ENCODE data around the gene MOGAT1. TPM values are rescaled to one million over a fixed set of nuclear protein-coding genes. Genes with fewer than 3 reads are reported as not detected.

MOGAT1 gene
- total RNA-seq, 1 experiment from 2014 or later = not detected

- peak; percentile 32 for DNase-seq (ENCODE audit: low spot score)
- Histone ChIP-seq H3K36me3 (ENCODE audit: insufficient read depth, low read length, poor library complexity, severe bottlenecking) (no peaks in the 10 kb centered on the region), H3K4me1 (ENCODE audit: insufficient read depth, low read length, poor library complexity, severe bottlenecking) (no peaks in the 10 kb centered on the region), H3K27me3 (replicated peaks; ENCODE audit: insufficient read depth, low read depth, low read length, poor library complexity) (no peaks in the 10 kb centered on the region), H3K9me3 (ENCODE audit: low read depth, low read length, poor library complexity, severe bottlenecking) (no peaks in the 10 kb centered on the region), H3K4me3 (ENCODE audit: low read depth, low read length, poor library complexity, severe bottlenecking) (no peak overlapping the region), H3K27ac (ENCODE audit: low read depth, low read length, poor library complexity, severe bottlenecking) (no peak overlapping the region)
- no TSS peak for BruUV-seq (replicated peaks)
- intact Hi-C loops (cut with micrococcal nuclease; ENCODE audit: unreplicated experiment) = no loop called here
- TF ChIP-seq CTCF (conservative IDR thresholded peaks at IDR 0.05; ENCODE audit: low read depth, low read length) (no peak), EZH2 (IDR thresholded peaks at IDR 0.05; ENCODE audit: borderline replicate concordance, low read depth, low read length, poor library complexity, severe bottlenecking) (no peak)
- POLR2A ChIA-PET (ENCODE audit: low non-redundant PET) = no interaction called here
- CTCF ChIA-PET = no interaction called here
Observed at GRCh38 chr2:222722327-222722946, 51.0 kb downstream of the MOGAT1 start.

- intact Hi-C loops (cut with micrococcal nuclease; ENCODE audit: unreplicated experiment) = no loop called here
- CTCF ChIA-PET = no interaction called here
- H3K4me3 ChIP-seq (ENCODE audit: low read depth, low read length, poor library complexity, severe bottlenecking) = no peak overlapping the region
- no peaks in the 10 kb centered on the region for H3K4me1 ChIP-seq (ENCODE audit: insufficient read depth, low read length, poor library complexity, severe bottlenecking)
- no TSS peak for BruUV-seq (replicated peaks)
- TF ChIP-seq EZH2 (IDR thresholded peaks at IDR 0.05; ENCODE audit: borderline replicate concordance, low read depth, low read length, poor library complexity, severe bottlenecking) (no peak), CTCF (conservative IDR thresholded peaks at IDR 0.05; ENCODE audit: low read depth, low read length) (no peak)
- no peak overlapping the region for H3K27ac ChIP-seq (ENCODE audit: low read depth, low read length, poor library complexity, severe bottlenecking)
- H3K27me3 ChIP-seq (replicated peaks; ENCODE audit: insufficient read depth, low read depth, low read length, poor library complexity) = no peaks in the 10 kb centered on the region
- no peaks in the 10 kb centered on the region for H3K9me3 ChIP-seq (ENCODE audit: low read depth, low read length, poor library complexity, severe bottlenecking)
- no peak for DNase-seq (ENCODE audit: low spot score)
- POLR2A ChIA-PET (ENCODE audit: low non-redundant PET) = no interaction called here
- H3K36me3 ChIP-seq (ENCODE audit: insufficient read depth, low read length, poor library complexity, severe bottlenecking) = no peaks in the 10 kb centered on the region
Observed at GRCh38 chr2:222724208-222724607, 52.8 kb downstream of the MOGAT1 start.

- Histone ChIP-seq H3K36me3 (ENCODE audit: insufficient read depth, low read length, poor library complexity, severe bottlenecking) (no peaks in the 10 kb centered on the region), H3K27me3 (replicated peaks; ENCODE audit: insufficient read depth, low read depth, low read length, poor library complexity) (no peaks in the 10 kb centered on the region), H3K27ac (ENCODE audit: low read depth, low read length, poor library complexity, severe bottlenecking) (no peak overlapping the region), H3K4me3 (ENCODE audit: low read depth, low read length, poor library complexity, severe bottlenecking) (no peak overlapping the region), H3K9me3 (ENCODE audit: low read depth, low read length, poor library complexity, severe bottlenecking) (no peaks in the 10 kb centered on the region), H3K4me1 (ENCODE audit: insufficient read depth, low read length, poor library complexity, severe bottlenecking) (no peaks in the 10 kb centered on the region)
- BruUV-seq (replicated peaks) = no TSS peak
- POLR2A ChIA-PET (ENCODE audit: low non-redundant PET) = no interaction called here
- CTCF ChIA-PET = no interaction called here
- TF ChIP-seq EZH2 (IDR thresholded peaks at IDR 0.05; ENCODE audit: borderline replicate concordance, low read depth, low read length, poor library complexity, severe bottlenecking) = no peak
- TF ChIP-seq CTCF (conservative IDR thresholded peaks at IDR 0.05; ENCODE audit: low read depth, low read length) = no peak
- no peak for DNase-seq (ENCODE audit: low spot score)
- intact Hi-C loops (cut with micrococcal nuclease; ENCODE audit: unreplicated experiment) = no loop called here
Observed at GRCh38 chr2:222728621-222729020, 57.2 kb downstream of the MOGAT1 start.

All from A673 (cell line).